ENCODE results near the gene FEM1B.

- no peak for TF ChIP-seq GATA3 (IDR thresholded peaks at IDR 0.05; ENCODE audit: low read depth, low read length)
- no peak for TF ChIP-seq GATA2 (IDR thresholded peaks at IDR 0.05; ENCODE audit: low read depth, low read length)
Observed at GRCh38 chr15:68344600-68344999, 67.1 kb downstream of the FEM1B start.
